Prostate gland (tissue), 2 donors: ENCODE data around the gene RFT1.

Experiments used
- CTCF ChIP-seq, 4 experiments: fragments of 200-600 bp in 2 of 4; fragments of 450-650 bp in 2 of 4; sonication (generic) in 2 of 4; IDR thresholded peaks; 1 replicate in 3 of 4; 2 replicates in 1 of 4; pipeline ENCODE4 v1.5.1; 2016 to 2019; ENCODE audit warnings: antibody characterized with exemption in 4 of 4, mild to moderate bottlenecking in 2 of 4, moderate library complexity in 2 of 4
- POLR2A ChIP-seq: fragments of 450-650 bp; IDR thresholded peaks from one replicate; pipeline ENCODE4 v1.6.1; 2016; ENCODE audit warnings: antibody characterized with exemption, mild to moderate bottlenecking

DNA sequence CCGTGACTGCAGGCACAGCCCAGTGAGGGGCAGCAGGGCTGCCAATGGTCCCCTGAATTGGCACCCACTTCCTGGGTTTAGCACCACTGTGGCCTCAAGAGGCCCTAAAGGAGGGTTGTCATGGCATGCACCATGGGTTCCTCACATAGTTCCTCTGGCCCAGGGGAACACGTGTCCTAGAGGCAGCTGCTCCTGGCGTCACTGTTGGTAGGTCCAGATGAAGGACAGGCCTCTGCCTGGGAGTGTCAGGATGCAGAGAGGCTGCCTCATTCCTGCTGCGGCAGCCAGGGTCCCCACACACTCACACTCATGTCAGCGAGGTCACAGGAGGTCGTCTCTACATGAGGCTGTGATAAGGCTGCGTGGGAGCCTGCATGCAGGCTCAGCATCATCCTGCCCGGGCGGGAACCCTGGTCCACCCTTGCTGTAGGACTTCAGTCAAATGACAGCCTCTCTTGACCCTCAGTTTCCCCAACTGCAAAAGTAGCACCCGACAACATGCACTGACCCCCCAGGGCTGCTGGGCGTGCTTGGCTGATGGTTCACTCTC, 58.3 kb downstream of the RFT1 start:
- TF ChIP-seq POLR2A: no peak
- no peak for TF ChIP-seq CTCF (IDR thresholded peaks at IDR 0.05)
